ENCODE results near the gene CXCL10.
"Not testable (repeated sequence)": the region's sequence is repeated elsewhere in the genome, so short reads cannot be mapped to it uniquely, and the experiment has no call there.

Gene CXCL10

DNA sequence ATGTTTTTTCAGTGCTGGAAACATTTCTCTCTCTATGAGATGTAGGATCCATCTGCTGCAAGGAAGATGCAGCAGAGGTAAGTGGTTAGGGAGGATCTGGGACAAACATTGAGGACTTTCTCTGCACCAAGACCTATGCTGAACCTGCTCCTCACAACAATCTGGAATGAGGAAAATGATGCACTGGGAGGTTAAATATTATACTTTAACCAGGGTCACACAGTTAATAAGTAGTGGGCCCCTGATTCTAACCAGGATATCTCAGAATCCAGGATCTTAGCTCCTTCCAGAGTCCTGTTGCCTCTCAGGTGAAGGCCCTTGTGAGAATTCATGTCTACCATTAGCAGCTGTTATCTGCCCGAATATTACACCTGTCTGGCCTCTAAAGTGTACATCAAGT lies 23.0 kb downstream of the CXCL10 start:
- in situ Hi-C loops (cut with MboI; ENCODE audit: low sequenced_read_pairs, unreplicated experiment), result loop anchor here (5.0 kb wide), 1 partner anchor 67 kb away; no protein-coding TSS in a partner anchor
- DNase-seq (ENCODE audit: low spot score), result no peak
- TF ChIP-seq, protein P1, sequence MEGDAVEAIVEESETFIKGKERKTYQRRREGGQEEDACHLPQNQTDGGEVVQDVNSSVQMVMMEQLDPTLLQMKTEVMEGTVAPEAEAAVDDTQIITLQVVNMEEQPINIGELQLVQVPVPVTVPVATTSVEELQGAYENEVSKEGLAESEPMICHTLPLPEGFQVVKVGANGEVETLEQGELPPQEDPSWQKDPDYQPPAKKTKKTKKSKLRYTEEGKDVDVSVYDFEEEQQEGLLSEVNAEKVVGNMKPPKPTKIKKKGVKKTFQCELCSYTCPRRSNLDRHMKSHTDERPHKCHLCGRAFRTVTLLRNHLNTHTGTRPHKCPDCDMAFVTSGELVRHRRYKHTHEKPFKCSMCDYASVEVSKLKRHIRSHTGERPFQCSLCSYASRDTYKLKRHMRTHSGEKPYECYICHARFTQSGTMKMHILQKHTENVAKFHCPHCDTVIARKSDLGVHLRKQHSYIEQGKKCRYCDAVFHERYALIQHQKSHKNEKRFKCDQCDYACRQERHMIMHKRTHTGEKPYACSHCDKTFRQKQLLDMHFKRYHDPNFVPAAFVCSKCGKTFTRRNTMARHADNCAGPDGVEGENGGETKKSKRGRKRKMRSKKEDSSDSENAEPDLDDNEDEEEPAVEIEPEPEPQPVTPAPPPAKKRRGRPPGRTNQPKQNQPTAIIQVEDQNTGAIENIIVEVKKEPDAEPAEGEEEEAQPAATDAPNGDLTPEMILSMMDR (IDR thresholded peaks at IDR 0.05; ENCODE audit: borderline replicate concordance, control extremely low read depth, extremely low read depth, insufficient read depth, missing control alignments), result no peak

DNA sequence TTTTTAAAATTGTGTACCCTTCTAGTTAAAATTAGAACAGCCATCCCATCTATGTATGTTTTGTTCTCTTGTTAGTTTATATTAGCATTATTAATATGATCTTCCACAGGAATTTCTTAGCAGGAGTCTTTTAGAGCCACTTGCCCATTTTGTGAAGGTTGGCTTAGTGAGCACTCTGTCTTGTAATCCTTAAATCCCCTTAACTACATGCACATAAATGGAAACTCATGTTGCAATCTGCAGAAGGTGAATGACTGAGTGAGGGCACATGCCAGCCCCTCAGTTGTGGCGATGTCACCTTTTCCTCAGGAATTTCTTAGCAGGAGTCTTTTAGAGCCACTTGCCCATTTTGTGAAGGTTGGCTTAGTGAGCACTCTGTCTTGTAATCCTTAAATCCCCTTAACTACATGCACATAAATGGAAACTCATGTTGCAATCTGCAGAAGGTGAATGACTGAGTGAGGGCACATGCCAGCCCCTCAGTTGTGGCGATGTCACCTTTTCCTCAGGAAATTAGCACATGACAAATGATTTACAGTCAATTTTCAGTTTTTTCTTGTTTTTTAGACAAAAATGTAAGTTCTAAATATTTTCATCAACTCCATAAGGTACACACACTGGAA lies 24.7 kb downstream of the CXCL10 start:
- DNase-seq (ENCODE audit: low spot score); in situ Hi-C loops (cut with MboI; ENCODE audit: low sequenced_read_pairs, unreplicated experiment): not testable (repeated sequence)

DNA sequence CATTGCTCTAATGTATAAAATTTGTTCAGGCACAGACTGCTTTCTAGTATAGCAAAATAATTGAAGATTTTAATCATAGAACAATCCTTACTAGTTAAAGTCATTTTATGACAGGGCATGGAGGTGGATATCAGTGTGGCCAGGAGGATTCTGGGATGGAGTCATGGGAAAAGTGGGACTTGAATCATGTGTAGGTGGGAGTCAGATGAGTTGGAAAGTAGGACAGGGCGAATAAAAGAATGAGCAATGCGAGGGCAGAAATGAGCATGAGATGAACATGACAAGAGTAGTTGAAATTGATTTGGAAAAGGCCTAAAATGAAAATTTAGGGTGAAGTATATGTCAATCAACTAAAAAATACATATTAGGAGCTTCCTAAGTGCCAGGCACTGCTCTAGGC lies 25.4 kb downstream of the CXCL10 start:
- no peak for DNase-seq (ENCODE audit: low spot score)
- TF ChIP-seq, protein P1 (IDR thresholded peaks at IDR 0.05; ENCODE audit: borderline replicate concordance, control extremely low read depth, extremely low read depth, insufficient read depth, missing control alignments), result no peak
- in situ Hi-C loops (cut with MboI; ENCODE audit: low sequenced_read_pairs, unreplicated experiment), result no loop called here

DNA sequence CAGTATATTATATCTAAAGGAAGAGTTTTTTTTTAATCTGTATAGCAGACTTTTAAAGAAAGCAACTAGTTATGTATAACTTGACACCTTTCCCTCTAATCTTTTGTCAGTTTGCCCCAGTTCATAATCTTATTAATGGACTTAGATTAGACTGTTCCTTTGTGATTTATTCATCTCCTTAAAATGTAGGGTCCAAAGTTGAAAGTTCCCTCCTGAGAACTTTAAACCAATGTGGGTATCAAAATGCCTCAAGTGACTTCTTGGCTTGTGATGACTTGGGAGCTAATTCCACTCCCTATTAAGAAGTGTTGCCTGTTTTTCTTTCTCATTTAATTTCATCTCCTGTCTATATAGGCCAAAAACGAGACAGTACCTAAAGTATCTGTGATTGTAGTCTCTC lies 26.2 kb downstream of the CXCL10 start:
- TF ChIP-seq, protein P1 (IDR thresholded peaks at IDR 0.05; ENCODE audit: borderline replicate concordance, control extremely low read depth, extremely low read depth, insufficient read depth, missing control alignments), result no peak
- in situ Hi-C loops (cut with MboI; ENCODE audit: low sequenced_read_pairs, unreplicated experiment), result no loop called here
- DNase-seq (ENCODE audit: low spot score), result no peak

DNA sequence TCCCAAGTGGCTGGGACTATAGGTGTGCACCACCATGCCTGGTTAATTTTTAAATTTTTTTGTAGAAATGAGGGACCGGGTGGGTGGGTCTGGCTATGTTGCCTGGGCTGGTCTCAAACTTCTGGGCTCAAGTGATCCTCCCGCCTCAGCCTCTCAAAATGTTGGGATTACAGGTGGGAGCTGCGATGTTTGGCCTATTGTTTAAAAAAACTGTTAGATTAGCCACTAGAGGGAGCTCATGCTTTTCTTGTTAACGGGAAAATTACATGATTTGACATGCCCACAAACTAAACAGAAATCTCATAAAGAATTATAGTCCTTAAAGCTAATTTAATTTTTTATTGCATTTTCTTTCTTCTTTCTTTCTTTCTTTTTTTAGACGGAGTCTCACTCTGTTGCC lies 27.6 kb downstream of the CXCL10 start:
- in situ Hi-C loops (cut with MboI; ENCODE audit: low sequenced_read_pairs, unreplicated experiment), result no loop called here
- TF ChIP-seq, protein P1 (IDR thresholded peaks at IDR 0.05; ENCODE audit: borderline replicate concordance, control extremely low read depth, extremely low read depth, insufficient read depth, missing control alignments), result peak; percentile 53
- peak; percentile 52 for DNase-seq (ENCODE audit: low spot score)

DNA sequence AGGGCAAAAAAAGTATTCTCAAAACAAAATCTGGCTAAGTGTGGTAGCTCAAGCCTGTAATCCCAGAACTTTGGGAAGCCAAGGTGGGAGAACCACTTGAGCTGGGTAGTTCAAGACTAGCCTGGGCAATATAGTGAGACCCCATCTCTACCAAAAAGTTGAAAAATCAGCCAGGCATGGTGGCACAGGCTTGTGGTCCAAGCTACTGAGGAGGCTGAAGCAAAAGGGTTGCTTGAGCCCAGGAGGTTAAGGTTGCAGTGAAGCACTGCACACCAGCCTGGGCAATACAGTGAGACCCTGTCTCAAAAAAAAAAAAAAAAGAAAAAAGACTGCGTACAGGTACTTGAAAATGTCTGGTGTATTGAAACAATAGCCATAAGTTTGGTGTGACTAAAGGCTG lies 30.8 kb downstream of the CXCL10 start:
- no peak for DNase-seq (ENCODE audit: low spot score)
- TF ChIP-seq, protein P1 (IDR thresholded peaks at IDR 0.05; ENCODE audit: borderline replicate concordance, control extremely low read depth, extremely low read depth, insufficient read depth, missing control alignments), result no peak
- in situ Hi-C loops (cut with MboI; ENCODE audit: low sequenced_read_pairs, unreplicated experiment), result no loop called here

DNA sequence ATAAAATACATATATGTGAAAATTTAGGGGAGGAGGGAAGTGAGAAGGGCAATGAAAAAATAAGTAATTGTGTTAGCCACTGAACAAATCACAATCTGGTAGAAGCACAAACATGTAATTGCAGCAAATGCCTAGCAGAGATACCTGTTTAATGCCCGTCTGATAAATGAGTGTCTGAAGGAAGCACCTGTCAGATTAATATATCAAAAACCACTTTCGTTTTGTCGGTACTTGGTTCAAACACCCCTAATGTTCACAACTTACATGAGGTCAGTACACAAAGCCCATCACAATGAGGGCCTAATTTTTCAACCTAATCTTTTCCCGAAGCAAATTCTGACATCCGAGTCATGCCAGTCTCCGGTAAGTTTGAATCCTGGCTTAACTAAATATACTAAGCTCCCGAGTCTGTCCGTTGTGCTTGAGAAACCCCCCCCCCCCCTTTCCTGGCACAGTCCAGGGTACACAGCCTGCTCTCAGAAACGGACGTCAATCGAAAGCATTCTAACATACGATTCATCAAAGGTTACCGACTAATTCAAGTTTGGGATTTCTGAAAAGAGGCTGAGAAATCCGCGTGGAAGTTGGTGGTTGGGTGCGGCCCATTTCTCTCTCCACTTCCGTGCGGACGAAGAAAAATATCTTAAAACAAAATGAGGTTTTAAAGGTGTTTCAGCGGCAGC lies 33.3 kb downstream of the CXCL10 start:
- TF ChIP-seq, protein P1 (IDR thresholded peaks at IDR 0.05; ENCODE audit: borderline replicate concordance, control extremely low read depth, extremely low read depth, insufficient read depth, missing control alignments), result no peak
- DNase-seq (ENCODE audit: low spot score), result no peak
- in situ Hi-C loops (cut with MboI; ENCODE audit: low sequenced_read_pairs, unreplicated experiment), result no loop called here

Measured in GM13976 (cell line).